ENCODE measurements around the gene TFEB.

TFEB gene

GRCh38 chr6:41690541-41691330 lies 44.7 kb downstream of the TFEB start:
- DNase-seq (ENCODE audit: low spot score) = no peak

- DNase-seq (ENCODE audit: low spot score) = no peak
Observed at GRCh38 chr6:41689171-41690008, 46.0 kb downstream of the TFEB start.

GRCh38 chr6:41688256-41688965 lies 47.0 kb downstream of the TFEB start:
- DNase-seq (ENCODE audit: low spot score) = no peak

- no peak for DNase-seq (ENCODE audit: low spot score)
Observed at GRCh38 chr6:41687501-41688175, 47.8 kb downstream of the TFEB start.

GRCh38 chr6:41685641-41686380 lies 49.6 kb downstream of the TFEB start:
- DNase-seq (ENCODE audit: low spot score) = no peak

- no peak for DNase-seq (ENCODE audit: low spot score)
Observed at GRCh38 chr6:41684311-41685180, 50.9 kb downstream of the TFEB start.

GRCh38 chr6:41683523-41684310 lies 51.7 kb downstream of the TFEB start:
- DNase-seq (ENCODE audit: low spot score) = peak; percentile 77

GRCh38 chr6:41683273-41683522 lies 52.2 kb downstream of the TFEB start:
- no peak for DNase-seq (ENCODE audit: low spot score)

GRCh38 chr6:41682497-41683272 lies 52.7 kb downstream of the TFEB start:
- no peak for DNase-seq (ENCODE audit: low spot score)

GRCh38 chr6:41682056-41682477 lies 53.3 kb downstream of the TFEB start:
- DNase-seq (ENCODE audit: low spot score) = peak; percentile 60

- DNase-seq (ENCODE audit: low spot score) = no peak
Observed at GRCh38 chr6:41680182-41680965, 55.0 kb downstream of the TFEB start.

GRCh38 chr6:41679696-41680095 lies 55.7 kb downstream of the TFEB start:
- no peak for DNase-seq (ENCODE audit: low spot score)

GRCh38 chr6:41678511-41679084 lies 56.8 kb downstream of the TFEB start:
- DNase-seq (ENCODE audit: low spot score) = no peak

GRCh38 chr6:41677124-41677921 lies 58.1 kb downstream of the TFEB start:
- no peak for DNase-seq (ENCODE audit: low spot score)

- DNase-seq (ENCODE audit: low spot score) = no peak
Observed at GRCh38 chr6:41676431-41676830, 59.0 kb downstream of the TFEB start.

- DNase-seq (ENCODE audit: low spot score) = no peak
Observed at GRCh38 chr6:41675992-41676391, 59.4 kb downstream of the TFEB start.

GRCh38 chr6:41675176-41675775 lies 60.1 kb downstream of the TFEB start:
- no peak for DNase-seq (ENCODE audit: low spot score)
